ENCODE measurements around the gene ITPR2. TPM values are rescaled to one million over a fixed set of nuclear protein-coding genes. Genes with fewer than 3 reads are reported as not detected.

Gene ITPR2
- total RNA-seq, 1 donor = 77.7 TPM

DNA sequence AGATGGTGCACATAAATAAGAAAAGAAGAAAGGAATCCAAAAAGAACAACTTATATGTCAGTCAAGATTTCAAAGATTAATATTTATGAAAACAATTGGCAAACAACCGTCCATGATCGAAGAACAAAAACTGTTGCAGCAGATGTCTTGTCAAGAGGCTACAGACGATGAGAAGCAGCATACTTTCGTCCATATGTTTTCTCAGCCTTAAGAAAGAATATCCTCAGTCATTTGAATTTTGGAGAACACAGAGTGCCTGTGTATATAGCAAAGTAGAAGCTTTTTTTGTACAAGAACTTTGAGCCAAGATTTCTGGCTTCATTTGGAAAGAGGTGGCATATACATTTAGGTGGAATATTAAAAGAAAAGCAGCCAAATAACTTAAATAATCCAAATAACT lies 297.2 kb downstream of the ITPR2 start:
- no peak overlapping the region for H3K4me3 ChIP-seq (ENCODE audit: low read depth, low read length)
- TF ChIP-seq, protein P1, sequence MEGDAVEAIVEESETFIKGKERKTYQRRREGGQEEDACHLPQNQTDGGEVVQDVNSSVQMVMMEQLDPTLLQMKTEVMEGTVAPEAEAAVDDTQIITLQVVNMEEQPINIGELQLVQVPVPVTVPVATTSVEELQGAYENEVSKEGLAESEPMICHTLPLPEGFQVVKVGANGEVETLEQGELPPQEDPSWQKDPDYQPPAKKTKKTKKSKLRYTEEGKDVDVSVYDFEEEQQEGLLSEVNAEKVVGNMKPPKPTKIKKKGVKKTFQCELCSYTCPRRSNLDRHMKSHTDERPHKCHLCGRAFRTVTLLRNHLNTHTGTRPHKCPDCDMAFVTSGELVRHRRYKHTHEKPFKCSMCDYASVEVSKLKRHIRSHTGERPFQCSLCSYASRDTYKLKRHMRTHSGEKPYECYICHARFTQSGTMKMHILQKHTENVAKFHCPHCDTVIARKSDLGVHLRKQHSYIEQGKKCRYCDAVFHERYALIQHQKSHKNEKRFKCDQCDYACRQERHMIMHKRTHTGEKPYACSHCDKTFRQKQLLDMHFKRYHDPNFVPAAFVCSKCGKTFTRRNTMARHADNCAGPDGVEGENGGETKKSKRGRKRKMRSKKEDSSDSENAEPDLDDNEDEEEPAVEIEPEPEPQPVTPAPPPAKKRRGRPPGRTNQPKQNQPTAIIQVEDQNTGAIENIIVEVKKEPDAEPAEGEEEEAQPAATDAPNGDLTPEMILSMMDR (IDR thresholded peaks at IDR 0.05; ENCODE audit: insufficient read depth, low read depth, low read length) = no peak
- no peak for DNase-seq (ENCODE audit: low read depth)

DNA sequence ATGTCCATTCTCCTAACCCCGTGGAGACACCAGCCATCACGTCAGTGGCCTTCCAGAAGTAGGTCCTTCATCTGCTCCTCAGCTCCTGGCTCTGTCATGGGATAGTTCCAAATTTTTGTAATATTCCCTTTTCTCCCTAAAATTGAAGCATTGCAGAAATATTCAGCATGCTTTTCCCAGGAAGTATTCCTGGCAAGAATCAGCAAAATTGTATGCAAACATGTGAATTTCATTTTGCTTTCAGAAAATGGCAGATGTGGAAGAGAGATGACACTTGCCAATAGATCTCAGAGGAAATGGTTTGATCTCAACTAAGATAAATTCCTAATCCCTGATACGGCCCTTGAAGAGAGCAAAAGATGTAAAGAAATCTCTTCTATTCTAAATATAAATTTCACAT lies 298.9 kb downstream of the ITPR2 start:
- no peak overlapping the region for H3K4me3 ChIP-seq (ENCODE audit: low read depth, low read length)
- no peak for DNase-seq (ENCODE audit: low read depth)
- TF ChIP-seq, protein P1 (IDR thresholded peaks at IDR 0.05; ENCODE audit: insufficient read depth, low read depth, low read length) = no peak

- no peak overlapping the region for H3K4me3 ChIP-seq (ENCODE audit: low read depth, low read length)
- DNase-seq (ENCODE audit: low read depth) = no peak
- TF ChIP-seq, protein P1 (IDR thresholded peaks at IDR 0.05; ENCODE audit: insufficient read depth, low read depth, low read length) = no peak
Measured at GRCh38 chr12:26533211-26533610, 299.8 kb downstream of the ITPR2 start.

- no peak overlapping the region for H3K4me3 ChIP-seq (ENCODE audit: low read depth, low read length)
- DNase-seq (ENCODE audit: low read depth) = no peak
- TF ChIP-seq, protein P1 (IDR thresholded peaks at IDR 0.05; ENCODE audit: insufficient read depth, low read depth, low read length) = no peak
Measured at GRCh38 chr12:26530461-26530860, 302.5 kb downstream of the ITPR2 start.

DNA sequence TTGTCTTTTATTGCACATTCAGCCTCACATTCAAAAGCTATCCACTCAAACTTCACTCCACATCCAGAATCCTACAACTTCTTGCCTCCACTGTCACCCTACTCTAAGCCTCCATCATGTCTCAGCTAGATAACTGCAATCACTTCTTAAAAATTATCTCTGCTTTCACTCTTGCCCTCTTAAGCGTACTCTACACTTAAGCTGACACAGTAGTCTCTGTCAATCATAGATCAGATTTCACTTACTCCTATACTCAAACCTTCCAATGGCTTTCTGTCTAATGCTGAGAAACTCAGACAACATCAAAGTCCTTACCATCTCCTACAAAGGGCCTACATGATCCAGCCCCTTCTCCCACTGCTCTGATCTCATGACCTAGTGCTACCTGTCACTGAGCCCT lies 304.1 kb downstream of the ITPR2 start:
- TF ChIP-seq, protein P1 (IDR thresholded peaks at IDR 0.05; ENCODE audit: insufficient read depth, low read depth, low read length) = no peak
- H3K4me3 ChIP-seq (ENCODE audit: low read depth, low read length) = no peak overlapping the region
- DNase-seq (ENCODE audit: low read depth) = no peak

DNA sequence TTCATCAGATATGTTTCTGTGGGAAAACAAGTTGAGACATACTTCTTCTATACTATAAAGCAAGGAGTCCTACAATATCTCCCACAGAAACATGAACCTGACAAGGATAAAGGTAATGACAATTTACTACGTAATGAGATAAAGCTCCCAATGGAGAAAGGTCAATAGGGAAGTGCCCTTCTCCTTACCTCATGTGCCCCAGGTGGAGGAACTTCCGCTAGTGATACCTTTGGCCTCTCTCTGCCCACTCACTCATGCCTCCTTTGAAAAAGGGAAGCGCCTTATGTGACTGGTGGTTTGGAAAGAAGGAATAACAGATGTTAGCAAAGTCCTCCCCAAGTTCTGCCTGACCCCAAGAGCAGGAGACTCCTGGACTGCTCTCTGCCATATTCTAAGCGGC lies 305.3 kb downstream of the ITPR2 start:
- DNase-seq (ENCODE audit: low read depth) = no peak
- no peak overlapping the region for H3K4me3 ChIP-seq (ENCODE audit: low read depth, low read length)
- TF ChIP-seq, protein P1 (IDR thresholded peaks at IDR 0.05; ENCODE audit: insufficient read depth, low read depth, low read length) = no peak

- TF ChIP-seq, protein P1 (IDR thresholded peaks at IDR 0.05; ENCODE audit: insufficient read depth, low read depth, low read length) = peak; percentile 61
- DNase-seq (ENCODE audit: low read depth) = peak; percentile 15
- no peak overlapping the region for H3K4me3 ChIP-seq (ENCODE audit: low read depth, low read length)
Measured at GRCh38 chr12:26524862-26525465, 308.0 kb downstream of the ITPR2 start.

All from fibroblast of villous mesenchyme (primary cell).